ENCODE measurements around the gene SHANK3. TPM values are rescaled to one million over a fixed set of nuclear protein-coding genes. Genes with fewer than 3 reads are reported as not detected.

Gene SHANK3
- total RNA-seq, 1 donor from 2014 or later, result 14.8 TPM

- Mint-ChIP-seq H3K4me3 (peak overlapping the region; percentile 71), H3K9me3 (no peaks in the 10 kb centered on the region), H3K4me1 (peaks cover 28% of the 10 kb centered on the region), H3K36me3 (no peaks in the 10 kb centered on the region), H3K27ac (peak overlapping the region; percentile 59), H3K27me3 (ENCODE audit: low read depth) (no peaks in the 10 kb centered on the region)
- no peak for TF ChIP-seq CTCF (IDR thresholded peaks at IDR 0.05; ENCODE audit: unreplicated experiment)
- no peak for DNase-seq (ENCODE audit: low spot score in 2 of 2, unreplicated experiment in 2 of 2)
Measured at GRCh38 chr22:50626850-50627641, 45.6 kb upstream of the SHANK3 start.

GRCh38 chr22:50627642-50628542, 44.7 kb upstream of the SHANK3 start, which contains the start of gene ARSA:
Gene ARSA (minus strand): TSS chr22:50628152. CDS start chr22:50627779, 373 bp downstream.
- TF ChIP-seq CTCF (IDR thresholded peaks at IDR 0.05; ENCODE audit: unreplicated experiment), result no peak
- DNase-seq (ENCODE audit: low spot score in 2 of 2, unreplicated experiment in 2 of 2), result peak in 1 of 2 experiments; percentile 78
- Mint-ChIP-seq H3K4me3 (peak within 1 kb of the TSS; percentile 89), H3K27ac (peak within 1 kb of the TSS; percentile 86), H3K4me1 (peaks cover 24% of the 10 kb centered on the region), H3K27me3 (ENCODE audit: low read depth) (no peaks in the 10 kb centered on the region), H3K9me3 (no peaks in the 10 kb centered on the region), H3K36me3 (no peaks in the 10 kb centered on the region)

GRCh38 chr22:50628543-50629134, 44.0 kb upstream of the SHANK3 start:
- H3K27ac Mint-ChIP-seq, result peak overlapping the region; percentile 86
- no peak for DNase-seq (ENCODE audit: low spot score in 2 of 2, unreplicated experiment in 2 of 2)
- TF ChIP-seq CTCF (IDR thresholded peaks at IDR 0.05; ENCODE audit: unreplicated experiment), result no peak
- H3K4me1 Mint-ChIP-seq, result peaks cover 24% of the 10 kb centered on the region
- no peaks in the 10 kb centered on the region for H3K27me3 Mint-ChIP-seq (ENCODE audit: low read depth)
- no peaks in the 10 kb centered on the region for H3K36me3 Mint-ChIP-seq
- H3K9me3 Mint-ChIP-seq, result no peaks in the 10 kb centered on the region
- peak overlapping the region; percentile 89 for H3K4me3 Mint-ChIP-seq

- peaks cover 1% of the 10 kb centered on the region for H3K27me3 Mint-ChIP-seq (ENCODE audit: low read depth)
- no peak for TF ChIP-seq CTCF (IDR thresholded peaks at IDR 0.05; ENCODE audit: unreplicated experiment)
- DNase-seq (ENCODE audit: low spot score in 2 of 2, unreplicated experiment in 2 of 2), result no peak
- no peaks in the 10 kb centered on the region for H3K9me3 Mint-ChIP-seq
- peaks cover 24% of the 10 kb centered on the region for H3K4me1 Mint-ChIP-seq
- H3K27ac Mint-ChIP-seq, result no peak overlapping the region
- H3K4me3 Mint-ChIP-seq, result no peak overlapping the region
- no peaks in the 10 kb centered on the region for H3K36me3 Mint-ChIP-seq
Measured at GRCh38 chr22:50630376-50630775, 42.2 kb upstream of the SHANK3 start.

- Mint-ChIP-seq H3K4me1 (peaks cover 24% of the 10 kb centered on the region), H3K4me3 (no peak overlapping the region), H3K27ac (no peak overlapping the region), H3K27me3 (ENCODE audit: low read depth) (peaks cover 1% of the 10 kb centered on the region), H3K36me3 (no peaks in the 10 kb centered on the region), H3K9me3 (no peaks in the 10 kb centered on the region)
- no peak for TF ChIP-seq CTCF (IDR thresholded peaks at IDR 0.05; ENCODE audit: unreplicated experiment)
- DNase-seq (ENCODE audit: low spot score in 2 of 2, unreplicated experiment in 2 of 2), result no peak
Measured at GRCh38 chr22:50633086-50633485, 39.5 kb upstream of the SHANK3 start.
